GM23248 (cell line): Measurements from ENCODE around the gene CLNS1A.
"Not testable (repeated sequence)": the region's sequence is repeated elsewhere in the genome, so short reads cannot be mapped to it uniquely, and the experiment has no call there.

ENCODE experiments used
- EZH2 ChIP-seq: fragments of 200-600 bp; sonication (generic); IDR thresholded peaks from 2 replicates; pipeline ENCODE4 v1.6.1; 2018; ENCODE audit warnings: antibody characterized with exemption, mild to moderate bottlenecking; ENCODE audit not compliant: insufficient read depth, poor library complexity, severe bottlenecking
- EZH2phosphoT487 ChIP-seq: fragments of 200-600 bp; sonication (generic); IDR thresholded peaks from 2 replicates; pipeline ENCODE4 v1.6.1; 2018; ENCODE audit warnings: antibody characterized with exemption, moderate library complexity, mild to moderate bottlenecking, low read depth; ENCODE audit not compliant: insufficient read depth

GRCh38 chr11:77570896-77571295 lies 66.7 kb downstream of the CLNS1A start:
- not testable (repeated sequence) for TF ChIP-seq EZH2, EZH2phosphoT487
